Spleen (tissue), 7 donors: ENCODE results near the gene ARMC5.

Source experiments
- POLR2A ChIP-seq, 3 donors: fragments of 450-650 bp; IDR thresholded peaks; one replicate each; pipeline ENCODE4 v1.5.1; 2017; ENCODE audit warnings: antibody characterized with exemption in 3 of 3, mild to moderate bottlenecking in 1 of 3
- POLR2AphosphoS5 ChIP-seq, 3 donors: sonication (generic); formaldehyde crosslinking; IDR thresholded peaks; one replicate each; pipeline ENCODE4 v1.5.1; 2017; ENCODE audit warnings: antibody characterized with exemption in 3 of 3
- TF ChIP-seq, protein P1 (sequence below), 11 experiments: fragments of 200-600 bp in 7 of 11; fragments of 450-650 bp in 4 of 11; sonication (generic) in 4 of 11; IDR thresholded peaks in 8 of 11; conservative IDR thresholded peaks in 3 of 11; 1 replicate in 7 of 11; 2 replicates in 4 of 11; pipeline versions ENCODE4 v1.4.0 to v1.8.0; 2016 to 2021; ENCODE audit warnings: antibody characterized with exemption in 11 of 11, inconsistent platforms in 4 of 11, mild to moderate bottlenecking in 1 of 11
- donor health status: DM: no; HTN: no; CAD: no; lungs with moderate emphysema.
- donor health status: DM: no; HTN: no; CAD: no.
- donor health status: DM: no; HTN: no; CAD: no.

DNA sequence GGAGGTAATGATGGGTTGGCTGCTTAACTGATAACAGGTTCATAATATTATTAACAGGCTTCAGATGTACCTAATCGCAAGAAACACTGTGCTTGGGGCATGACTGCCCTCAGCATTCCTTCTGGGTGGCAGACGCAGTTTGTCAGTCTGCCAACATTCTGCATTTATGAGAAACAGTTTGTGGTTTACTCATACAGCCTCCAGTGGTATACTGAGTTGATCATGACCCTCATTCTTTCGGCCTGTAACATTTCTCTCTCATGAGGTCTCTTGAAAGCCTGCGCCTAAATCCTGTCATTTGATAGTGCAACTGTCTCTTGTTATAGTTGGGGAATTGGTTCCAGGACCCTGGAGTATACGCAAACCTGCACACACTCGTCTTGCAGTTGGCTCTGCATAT is 53.8 kb downstream of the ARMC5 start:
- TF ChIP-seq, protein P1, sequence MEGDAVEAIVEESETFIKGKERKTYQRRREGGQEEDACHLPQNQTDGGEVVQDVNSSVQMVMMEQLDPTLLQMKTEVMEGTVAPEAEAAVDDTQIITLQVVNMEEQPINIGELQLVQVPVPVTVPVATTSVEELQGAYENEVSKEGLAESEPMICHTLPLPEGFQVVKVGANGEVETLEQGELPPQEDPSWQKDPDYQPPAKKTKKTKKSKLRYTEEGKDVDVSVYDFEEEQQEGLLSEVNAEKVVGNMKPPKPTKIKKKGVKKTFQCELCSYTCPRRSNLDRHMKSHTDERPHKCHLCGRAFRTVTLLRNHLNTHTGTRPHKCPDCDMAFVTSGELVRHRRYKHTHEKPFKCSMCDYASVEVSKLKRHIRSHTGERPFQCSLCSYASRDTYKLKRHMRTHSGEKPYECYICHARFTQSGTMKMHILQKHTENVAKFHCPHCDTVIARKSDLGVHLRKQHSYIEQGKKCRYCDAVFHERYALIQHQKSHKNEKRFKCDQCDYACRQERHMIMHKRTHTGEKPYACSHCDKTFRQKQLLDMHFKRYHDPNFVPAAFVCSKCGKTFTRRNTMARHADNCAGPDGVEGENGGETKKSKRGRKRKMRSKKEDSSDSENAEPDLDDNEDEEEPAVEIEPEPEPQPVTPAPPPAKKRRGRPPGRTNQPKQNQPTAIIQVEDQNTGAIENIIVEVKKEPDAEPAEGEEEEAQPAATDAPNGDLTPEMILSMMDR (IDR thresholded peaks at IDR 0.05 in 8 of 11, conservative IDR thresholded peaks at IDR 0.05 in 3 of 11): no peak
- no peak for TF ChIP-seq POLR2A (IDR thresholded peaks at IDR 0.05)
- no peak for TF ChIP-seq POLR2AphosphoS5 (IDR thresholded peaks at IDR 0.05)
